H1 (cell line): ENCODE measurements around the gene MYL6. TPM values are rescaled to one million over a fixed set of nuclear protein-coding genes. Genes with fewer than 3 reads are reported as not detected.

Source experiments
- BRCA1 ChIP-seq: IDR thresholded peaks from 2 replicates; pipeline ENCODE4 v1.6.1; 2012; ENCODE audit warnings: low read depth, low read length, improper control_type of control experiment
- CHD7 ChIP-seq: fragments of 300-600 bp; sonication (generic); IDR thresholded peaks from 2 replicates; pipeline ENCODE4 v1.7.1; 2012; ENCODE audit warnings: low read length, moderate library complexity, mild to moderate bottlenecking, inconsistent platforms; ENCODE audit not compliant: insufficient replicate concordance
- HDAC2 ChIP-seq, 2 experiments: fragments of 300-600 bp in 1 of 2; sonication (generic) in 1 of 2; IDR thresholded peaks; 2 replicates each; pipeline ENCODE4 v1.6.1; 2011 to 2012; ENCODE audit warnings: low read depth in 2 of 2, low read length in 2 of 2, mild to moderate bottlenecking in 2 of 2, moderate library complexity in 2 of 2, borderline replicate concordance in 1 of 2, inconsistent platforms in 1 of 2
- KDM4A ChIP-seq: IDR thresholded peaks from one replicate; pipeline ENCODE4 v1.7.1; 2012; ENCODE audit warnings: low read depth, mild to moderate bottlenecking, moderate library complexity, low read length, inconsistent platforms; ENCODE audit not compliant: severe bottlenecking
- TEAD4 ChIP-seq: IDR thresholded peaks from 2 replicates; pipeline ENCODE4 v1.6.1; 2012; ENCODE audit warnings: low read depth, low read length, inconsistent platforms, mixed read lengths
- polyA plus RNA-seq, 7 experiments: library from polyadenylated mRNA; depleted of rRNA in 3 of 7; stranded (reverse) in 5 of 7; unstranded in 2 of 7; fragments of >200 nt in 5 of 7; fragments of 200-250 nt in 2 of 7; gene quantifications; 1 replicate in 5 of 7; 2 replicates in 1 of 7; 4 replicates in 1 of 7; pipeline versions ENCODE4 v1.2.1 to v1.2.3, GENCODE V29; 2011 to 2013; ENCODE audit warnings: missing spikeins in 2 of 7, mixed read lengths in 2 of 7
- total RNA-seq: library from RNA; stranded (reverse); fragmentation: NEBNext Ultra II Directional; extraction: Animal tissue kit (Norgen Biotek cat#: 25700); gene quantifications from 2 replicates; pipeline ENCODE4 v1.2.1, GENCODE V29; 2021

The MYL6 gene
- total and polyA plus RNA-seq, 2 of the 8 experiments (the other 6 are each of a cell fraction or from before 2014, with no cell fraction given): 1,130 to 2,279 TPM

- no peak for TF ChIP-seq CHD7
- no peak for TF ChIP-seq KDM4A
- no peak for TF ChIP-seq BRCA1
- TF ChIP-seq TEAD4: no peak
- no peak for TF ChIP-seq HDAC2 (IDR thresholded peaks at IDR 0.05; ENCODE audit: borderline replicate concordance in 1 of 2, low read depth in 2 of 2, low read length in 2 of 2)
These were observed 34.4 kb downstream of the MYL6 start (continued) for GRCh38 chr12:56192582-56192981.
